NCI-H446 (cell line): Measurements from ENCODE around the gene ABRACL.
"Not testable (repeated sequence)": the region's sequence is repeated elsewhere in the genome, so short reads cannot be mapped to it uniquely, and the experiment has no call there.

ENCODE experiments used
- DNase-seq, 2 experiments: peaks; one replicate each; lab custom pipeline; 2025; lab: John Stamatoyannopoulos, UW

ABRACL gene, protein sequence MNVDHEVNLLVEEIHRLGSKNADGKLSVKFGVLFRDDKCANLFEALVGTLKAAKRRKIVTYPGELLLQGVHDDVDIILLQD

GRCh38 chr6:139028658-139029469 is at the start of gene ABRACL:
Gene ABRACL (plus strand): TSS chr6:139028745. CDS start chr6:139034161, 5,416 bp downstream.
- peak; percentile 34 to 49 for DNase-seq

DNA sequence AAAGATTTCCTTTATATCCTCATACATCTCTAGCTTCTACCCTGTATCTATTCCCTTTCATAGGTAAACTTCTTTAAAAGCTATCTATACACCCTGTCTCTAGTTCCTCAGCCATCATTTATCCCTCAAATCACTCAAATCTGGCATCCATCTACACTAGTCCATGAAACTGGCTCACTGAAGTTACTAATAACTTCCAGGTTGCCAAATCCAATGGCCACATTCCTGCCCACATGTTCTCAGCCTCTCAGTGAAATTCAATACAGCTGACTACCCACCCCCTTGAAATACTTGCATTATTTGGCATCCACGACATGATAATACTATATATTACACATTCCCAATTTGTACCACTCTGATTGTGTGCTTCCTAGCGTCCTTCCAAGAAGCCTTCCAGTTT is 49.2 kb upstream of the ABRACL start:
- no peak for DNase-seq

DNA sequence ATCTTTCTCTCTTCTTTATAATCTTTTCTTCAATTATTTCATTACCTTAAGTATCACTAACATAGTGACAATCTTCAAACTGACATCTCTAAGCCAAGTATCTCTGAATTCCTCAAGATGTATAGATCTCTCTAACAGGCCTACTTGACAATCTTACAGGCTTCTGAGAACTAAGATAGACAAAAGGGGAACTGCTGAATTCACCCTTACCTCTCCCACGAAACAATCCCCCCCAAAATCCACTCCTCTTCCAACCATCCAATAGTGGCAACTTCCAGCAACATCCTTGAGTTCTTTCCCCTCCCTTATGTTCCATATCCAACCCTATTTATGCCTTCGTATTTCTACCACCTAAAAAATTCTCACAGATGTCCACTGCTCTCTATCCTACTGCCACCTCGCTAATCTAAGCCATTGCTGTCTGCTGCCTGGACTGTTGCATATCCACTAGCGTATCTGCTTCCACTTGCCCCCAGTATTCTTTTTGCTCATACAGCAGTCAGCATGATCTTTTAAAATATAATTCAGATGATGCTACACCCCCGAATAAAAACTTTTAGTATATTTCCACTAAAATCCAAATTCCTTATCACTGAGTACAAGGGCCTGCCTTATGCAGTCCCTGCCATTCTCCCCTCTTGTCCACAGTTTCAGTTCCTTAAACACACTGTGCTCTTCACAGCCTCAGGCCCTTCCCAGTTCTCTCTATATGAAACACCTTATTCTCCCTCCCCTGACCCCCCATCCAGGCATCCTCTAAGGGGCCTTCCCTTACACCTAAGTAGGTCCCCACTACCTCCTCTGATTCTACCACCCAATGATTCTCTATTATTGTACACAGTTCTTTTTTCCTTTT is 48.5 kb upstream of the ABRACL start:
- no peak for DNase-seq

GRCh38 chr6:138981416-138981815 is 47.1 kb upstream of the ABRACL start:
- no peak for DNase-seq

GRCh38 chr6:138986578-138986977 is 42.0 kb upstream of the ABRACL start:
- DNase-seq: no peak

DNA sequence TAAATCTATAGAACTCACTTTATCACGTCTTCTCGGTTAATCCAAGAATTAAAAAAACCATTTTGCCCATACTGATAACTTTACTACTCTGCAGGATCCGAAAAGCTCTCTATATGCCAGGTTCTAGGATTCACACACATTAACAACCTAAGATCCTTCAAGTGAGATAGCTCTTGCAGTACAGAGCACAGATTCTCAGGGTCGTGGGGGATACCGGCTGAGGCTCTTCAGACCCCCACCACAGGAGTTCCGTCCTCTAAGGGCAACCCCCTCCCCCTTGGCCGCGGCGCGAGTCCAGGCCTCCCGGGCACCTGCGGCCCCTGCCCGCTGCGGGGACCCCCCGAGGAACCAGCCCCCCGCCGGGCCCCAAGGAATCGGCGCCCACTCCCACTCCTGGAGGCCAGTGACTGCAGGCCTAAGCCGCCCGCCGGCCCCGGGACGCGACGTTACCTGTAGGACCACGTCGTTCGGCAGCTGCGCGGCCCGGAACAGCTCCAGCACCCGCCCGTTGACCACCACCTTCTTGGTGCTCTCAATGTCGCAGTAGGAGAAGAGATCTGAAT is 41.4 kb upstream of the ABRACL start:
- DNase-seq: no peak

DNA sequence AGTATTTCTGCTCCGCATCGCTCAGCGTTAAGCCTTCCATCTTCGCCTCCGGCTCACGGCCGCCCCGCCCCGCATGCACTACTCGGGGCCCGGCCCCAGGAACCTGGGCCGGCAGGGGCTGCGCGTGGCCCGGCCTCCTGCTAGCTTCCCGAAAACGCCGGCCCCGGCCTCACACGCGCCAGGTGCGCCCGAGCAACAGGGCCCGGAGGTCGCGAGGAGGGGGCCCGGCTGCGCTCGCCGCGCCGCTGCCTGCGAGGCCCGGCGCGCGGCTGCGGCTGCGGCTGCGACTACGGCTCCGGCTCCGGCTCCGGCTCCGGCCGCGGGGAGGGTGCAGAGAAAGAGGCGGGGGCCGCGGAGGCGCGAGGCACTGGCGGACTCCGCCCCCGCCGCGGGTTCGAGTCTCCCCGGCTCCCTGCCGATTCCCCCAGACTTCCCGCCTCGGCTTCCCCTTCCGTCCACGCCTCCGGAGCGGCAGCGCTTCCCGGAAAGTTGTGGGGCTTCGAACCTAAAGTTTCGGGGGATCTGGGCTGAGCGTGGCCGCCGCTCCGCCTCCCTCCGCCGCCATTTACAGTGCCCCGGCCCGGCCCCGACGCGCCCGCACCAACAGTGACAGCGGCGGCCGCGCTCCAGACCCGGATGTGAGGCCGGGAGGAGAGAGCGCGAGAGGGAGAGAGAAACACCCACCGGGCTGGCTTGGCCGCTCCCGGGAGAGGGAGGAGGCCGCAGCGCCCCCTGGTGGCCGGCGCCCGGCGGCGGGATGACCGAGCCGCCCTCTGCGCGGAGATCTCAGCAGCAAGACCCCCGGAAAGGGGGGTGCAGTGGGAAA is 40.7 kb upstream of the ABRACL start, which contains the start of gene REPS1:
Gene REPS1, minus strand, starts transcription at position 611 of the 826 bp plus-strand sequence. Its CDS starts 571 bp downstream, at position 40.
- DNase-seq: peak; percentile 55 to 89

DNA sequence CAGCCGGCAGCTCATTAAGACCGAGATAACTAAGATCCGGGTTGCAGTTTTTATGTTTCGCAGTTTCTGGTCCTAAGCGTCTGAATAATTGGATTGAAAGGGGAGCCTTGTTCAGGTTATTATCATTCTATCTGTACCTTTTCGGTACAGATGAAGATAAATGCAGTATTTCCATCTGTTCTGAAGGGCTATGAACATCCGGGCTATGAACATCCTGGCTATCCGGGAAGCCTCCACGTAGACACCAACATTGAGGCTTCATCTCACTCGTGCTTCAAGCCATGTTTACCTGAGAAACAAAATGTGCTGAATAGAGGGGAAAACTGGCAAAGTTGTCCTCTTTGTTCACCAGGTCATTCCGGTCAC is 40.1 kb upstream of the ABRACL start:
- no peak for DNase-seq

- DNase-seq: no peak
Observed at GRCh38 chr6:138989098-138989983, 39.2 kb upstream of the ABRACL start.

DNA sequence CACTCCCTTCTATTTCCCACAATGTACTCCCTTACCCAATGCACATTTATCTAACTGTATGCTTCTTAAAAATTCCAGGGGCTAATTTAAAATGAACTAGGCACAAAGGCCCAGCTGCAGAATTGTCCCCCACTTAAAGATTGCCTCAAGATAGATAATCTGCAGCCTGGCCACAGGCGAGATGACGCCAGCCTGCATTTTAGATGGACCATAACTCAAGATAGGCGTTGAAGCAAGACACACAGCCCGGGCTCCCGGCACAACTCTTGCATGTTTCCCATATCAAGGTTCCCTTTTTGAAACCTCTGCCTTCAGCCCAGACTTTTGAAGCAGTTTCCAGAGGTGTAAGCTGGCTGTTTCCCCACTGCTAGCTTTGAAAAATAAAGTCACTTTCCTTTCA is 37.3 kb upstream of the ABRACL start:
- no peak for DNase-seq

DNA sequence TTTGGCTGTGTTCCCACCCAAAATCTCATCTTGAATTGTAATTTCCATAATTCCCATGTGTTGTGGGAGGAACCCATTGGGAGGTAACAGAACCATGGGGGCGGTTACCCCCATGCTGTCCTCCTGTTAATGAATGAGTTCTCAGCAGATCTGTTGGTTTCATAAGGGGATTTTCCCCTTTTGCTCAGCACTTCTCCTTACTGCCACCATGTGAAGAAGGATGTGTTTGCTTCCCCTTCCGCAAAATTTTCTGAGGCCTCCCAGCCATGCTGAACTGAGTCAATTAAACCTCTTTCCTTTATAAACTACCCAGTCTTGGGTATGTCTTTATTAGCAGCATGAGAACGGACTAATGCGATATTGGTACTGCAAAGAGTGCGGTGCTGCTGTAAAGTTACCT is 35.6 kb upstream of the ABRACL start:
- DNase-seq: not testable (repeated sequence)

DNA sequence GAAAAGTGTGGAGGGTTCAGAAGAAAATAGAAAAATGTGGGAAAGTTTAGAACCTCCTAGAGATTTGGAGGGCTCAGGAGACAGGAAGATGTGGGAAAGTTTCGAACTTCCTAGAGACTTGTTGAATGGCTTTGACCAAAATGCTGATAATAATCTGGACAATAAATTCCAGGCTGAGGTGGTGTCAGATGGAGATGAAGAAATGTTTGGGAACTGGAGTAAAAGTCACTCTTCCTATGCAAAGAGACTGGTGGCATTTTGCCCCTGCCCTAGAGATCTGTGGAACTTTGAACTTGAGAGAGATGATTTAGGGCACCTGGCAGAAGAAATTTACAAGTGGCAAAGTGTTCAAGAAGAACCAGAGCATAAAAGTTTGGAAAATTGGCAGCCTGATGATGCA is 35.1 kb upstream of the ABRACL start:
- not testable (repeated sequence) for DNase-seq

GRCh38 chr6:138996524-138996923 is 32.0 kb upstream of the ABRACL start:
- DNase-seq: no peak

- DNase-seq: no peak
Observed at GRCh38 chr6:138997136-138997535, 31.4 kb upstream of the ABRACL start.

- no peak for DNase-seq
Observed at GRCh38 chr6:138999949-139000725, 28.4 kb upstream of the ABRACL start.

- DNase-seq: no peak
Observed at GRCh38 chr6:139003751-139004150, 24.8 kb upstream of the ABRACL start.

DNA sequence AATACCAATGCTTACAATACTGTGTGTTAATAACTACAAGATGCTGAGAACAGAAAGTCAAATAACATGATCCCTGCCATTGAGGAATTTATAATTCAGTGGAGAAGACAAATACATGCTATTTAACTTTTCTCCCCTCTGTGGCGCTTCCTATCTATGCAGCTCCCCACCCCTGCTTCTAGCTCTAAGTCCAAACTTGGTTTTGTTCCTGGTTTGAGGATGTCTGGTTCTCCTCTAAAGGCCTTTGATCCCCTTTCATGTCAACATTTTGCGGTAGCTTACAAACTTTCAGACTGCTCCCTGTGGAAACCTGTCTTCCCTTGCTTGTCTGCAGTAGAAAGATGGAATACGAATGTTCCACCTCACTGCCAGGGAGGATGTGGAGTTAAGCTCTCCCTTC is 22.1 kb upstream of the ABRACL start:
- DNase-seq: no peak

DNA sequence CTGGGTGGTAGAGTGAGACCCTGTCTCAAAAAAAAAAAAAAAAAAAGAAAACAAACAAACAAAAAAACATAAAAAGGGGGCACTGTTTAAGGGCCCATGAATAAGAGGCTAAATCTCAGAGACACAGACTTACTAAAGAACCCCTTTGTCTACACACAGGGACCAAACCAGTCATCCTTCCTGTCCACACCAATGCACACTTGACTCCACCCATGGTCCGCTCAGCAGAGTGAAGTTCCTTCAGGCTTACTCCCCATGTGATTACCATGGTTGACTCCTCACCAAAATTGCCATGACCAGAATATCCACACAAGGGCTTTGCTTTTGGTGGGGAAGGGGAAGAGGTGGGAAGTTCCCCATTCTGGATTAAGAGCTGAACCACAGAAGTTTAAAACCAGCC is 21.1 kb upstream of the ABRACL start:
- DNase-seq: no peak

GRCh38 chr6:139008117-139008516 is 20.4 kb upstream of the ABRACL start:
- DNase-seq: no peak

DNA sequence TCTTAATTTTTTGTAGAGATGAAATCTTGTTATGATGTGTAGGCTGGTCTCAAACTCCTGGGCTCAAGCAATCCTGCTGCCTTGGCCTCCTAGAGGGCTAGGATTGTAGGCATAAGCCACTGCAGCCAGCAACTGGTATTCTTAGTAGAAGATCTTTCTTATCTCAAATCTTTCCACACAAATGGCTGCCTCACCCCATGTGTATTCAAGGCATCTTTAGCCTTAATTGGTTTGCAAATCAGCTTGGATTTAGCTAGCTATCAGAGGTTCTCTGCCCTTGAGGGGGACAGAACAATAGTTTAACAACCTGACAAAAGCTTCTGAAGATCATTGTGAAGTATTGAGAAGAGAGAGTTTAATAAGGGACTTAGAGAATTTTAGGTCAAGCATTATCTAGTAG is 17.9 kb upstream of the ABRACL start:
- no peak for DNase-seq
